T follicular helper cell (primary cell): Measurements from ENCODE around the gene NDUFAF8.

Source experiments
- DNase-seq: peaks from one replicate; pipeline ENCODE4 v3.0.0-alpha.2; 2020; ENCODE audit warnings: low read depth
- total RNA-seq, 2 experiments: gene quantifications; one replicate each; lab custom pipeline; 2026; lab: John Stamatoyannopoulos, UW

NDUFAF8 gene, protein sequence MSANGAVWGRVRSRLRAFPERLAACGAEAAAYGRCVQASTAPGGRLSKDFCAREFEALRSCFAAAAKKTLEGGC
- total RNA-seq = 13.4 to 22.5 reads per million in 2 experiments

DNA sequence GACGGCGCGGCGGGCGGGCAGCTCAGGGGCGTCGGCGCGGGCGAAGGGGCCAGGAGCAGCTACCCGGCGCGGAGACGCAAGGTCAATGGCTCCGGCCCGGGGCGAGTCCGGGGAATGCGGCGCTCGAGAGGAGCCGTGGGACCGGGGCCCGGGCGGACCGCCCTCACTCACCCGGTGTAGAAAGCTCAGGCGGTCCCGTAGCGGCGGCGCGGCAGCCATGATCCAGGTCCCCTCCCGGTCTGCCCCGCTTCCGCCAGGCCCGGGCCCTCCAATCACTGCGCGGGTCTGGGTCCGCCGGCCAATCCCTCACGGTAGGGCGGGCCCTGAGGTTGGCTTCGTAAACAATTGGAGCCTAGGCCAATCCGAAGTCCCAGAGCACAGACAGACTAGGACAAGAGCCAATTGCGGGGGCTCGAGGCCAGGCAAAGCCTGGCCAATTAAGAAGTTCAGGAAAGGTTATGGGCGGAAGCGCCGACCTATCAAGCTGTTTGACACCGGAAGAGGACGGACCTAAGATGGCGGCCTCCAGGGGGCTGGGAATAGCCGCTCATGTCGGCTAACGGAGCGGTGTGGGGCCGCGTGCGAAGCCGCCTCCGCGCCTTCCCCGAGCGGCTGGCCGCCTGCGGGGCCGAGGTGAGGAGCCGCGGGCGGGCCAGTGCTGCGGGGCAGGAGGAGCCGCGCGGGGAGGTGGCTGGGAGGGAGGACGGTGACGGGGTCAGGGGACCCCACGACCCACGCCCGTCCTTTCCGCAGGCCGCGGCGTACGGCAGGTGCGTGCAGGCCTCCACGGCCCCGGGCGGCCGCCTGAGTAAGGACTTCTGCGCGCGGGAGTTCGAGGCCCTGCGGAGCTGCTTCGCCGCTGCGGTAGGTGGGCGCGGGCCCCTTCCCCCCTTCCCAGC is at the start of gene NDUFAF8, which contains the start of gene TEPSIN:
NDUFAF8 (plus strand) TSS at position 504 of the 899 bp plus-strand sequence; CDS start at position 550, 46 bp downstream.
TEPSIN (minus strand) TSS at position 241 of the 899 bp plus-strand sequence; CDS start at position 219, 22 bp downstream.
- peak; percentile 92 for DNase-seq

- no peak for DNase-seq
Observed at GRCh38 chr17:81189670-81190530, 49.2 kb upstream of the NDUFAF8 start.

GRCh38 chr17:81190591-81190990 is 48.5 kb upstream of the NDUFAF8 start:
- DNase-seq = no peak

DNA sequence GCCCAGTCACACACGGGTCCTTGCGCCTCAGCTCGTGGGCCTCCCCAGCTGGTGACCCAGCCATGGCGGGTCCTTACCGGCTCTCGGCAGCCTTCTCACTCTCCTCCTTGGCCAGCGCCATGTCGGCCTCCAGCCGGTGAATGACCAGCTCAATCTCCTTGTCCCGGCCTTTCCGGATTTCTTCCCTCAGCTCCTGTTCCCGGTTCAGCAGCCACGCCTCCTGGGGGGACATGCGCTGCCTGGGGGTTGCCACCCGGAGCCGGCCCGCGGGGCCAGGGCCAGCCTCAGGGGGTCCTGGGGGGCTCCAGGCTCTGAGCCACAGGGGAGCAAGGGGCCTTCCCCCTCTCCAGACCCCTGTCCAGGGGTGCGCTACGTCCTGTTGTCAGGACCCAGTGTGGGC is 48.0 kb upstream of the NDUFAF8 start:
- DNase-seq = no peak

GRCh38 chr17:81191646-81192045 is 47.5 kb upstream of the NDUFAF8 start:
- DNase-seq = no peak

GRCh38 chr17:81192386-81193050 is 46.6 kb upstream of the NDUFAF8 start:
- DNase-seq = no peak

DNA sequence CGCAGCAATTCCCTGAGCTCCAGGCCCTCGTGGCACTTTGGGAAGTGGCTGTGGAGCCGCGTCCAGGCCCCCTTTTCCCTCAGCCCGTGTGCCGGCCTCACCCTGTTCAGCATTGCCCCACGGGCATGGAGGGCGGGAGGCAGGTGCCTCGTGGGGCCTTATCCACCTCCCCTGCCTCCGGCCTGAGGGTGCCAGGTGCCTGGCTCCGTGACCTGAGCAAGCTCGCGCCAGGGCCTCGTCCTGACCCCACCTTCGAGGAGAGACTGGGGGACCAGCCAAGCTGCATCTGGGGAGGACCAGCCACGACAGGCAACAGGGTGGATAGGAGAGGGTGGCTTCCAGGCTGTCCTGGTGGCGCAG is 46.1 kb upstream of the NDUFAF8 start:
- no peak for DNase-seq

DNA sequence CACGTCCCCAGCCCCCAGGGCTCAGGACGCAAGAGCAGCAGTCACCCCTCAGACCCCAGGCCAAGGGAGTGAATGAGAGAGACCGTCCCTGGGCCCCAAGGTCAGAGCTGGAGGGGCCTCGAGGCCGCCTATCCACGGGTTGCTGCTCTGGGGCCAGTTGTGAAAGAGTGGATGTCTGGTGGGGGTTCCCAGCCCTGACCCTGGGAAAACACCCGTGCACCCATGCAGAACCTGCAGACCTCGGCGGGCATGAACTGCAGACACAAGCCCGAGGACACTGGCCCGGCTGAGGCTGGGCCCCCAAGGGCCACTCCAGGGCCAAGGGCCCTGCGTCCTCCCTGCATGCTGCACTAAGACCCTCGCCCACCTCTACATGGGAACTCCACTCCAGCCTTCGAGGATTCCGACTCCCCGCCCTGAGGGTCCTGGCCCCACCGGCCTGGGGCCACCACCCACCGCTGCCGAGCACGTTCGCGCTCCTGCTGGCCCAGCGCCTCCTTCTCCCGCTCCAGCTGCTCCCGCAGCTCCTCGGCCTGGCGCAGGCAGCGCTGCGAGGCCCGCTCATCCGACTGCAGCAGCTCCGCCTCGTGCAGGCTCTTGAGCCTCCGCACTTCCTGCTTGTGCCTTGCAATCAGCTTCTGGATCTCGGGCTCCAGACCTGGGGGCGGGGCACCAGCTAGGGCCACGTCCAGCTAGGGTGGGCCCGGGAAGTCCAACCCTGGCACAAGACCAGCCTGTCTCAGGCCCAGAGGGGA is 45.5 kb upstream of the NDUFAF8 start:
- no peak for DNase-seq

DNA sequence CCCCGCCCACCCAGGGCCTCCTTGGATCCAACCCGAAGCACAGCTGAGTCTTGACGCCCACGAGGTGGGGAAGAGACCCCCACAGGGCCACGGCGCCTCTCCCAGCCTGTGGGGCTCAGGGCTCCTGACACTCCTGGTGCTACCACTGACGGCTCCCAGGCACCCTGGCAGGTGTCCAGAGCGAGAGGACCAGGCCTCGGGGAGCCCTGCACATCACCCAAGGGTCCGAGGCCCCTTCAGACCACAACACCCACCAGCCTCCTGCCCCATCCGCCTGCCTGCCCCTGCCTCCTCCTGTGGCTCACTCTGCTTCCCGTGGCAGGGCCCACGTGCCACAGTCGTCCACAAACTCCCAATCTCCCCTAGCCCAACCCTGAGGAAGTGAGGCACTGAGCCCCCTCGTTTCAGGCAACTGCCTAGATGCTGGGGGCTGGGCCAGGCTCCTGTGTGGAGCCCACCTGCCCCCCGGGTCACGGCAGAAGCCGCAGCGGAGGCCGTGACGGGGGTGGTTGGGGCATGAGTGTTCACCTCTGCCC is 44.8 kb upstream of the NDUFAF8 start:
- no peak for DNase-seq

DNA sequence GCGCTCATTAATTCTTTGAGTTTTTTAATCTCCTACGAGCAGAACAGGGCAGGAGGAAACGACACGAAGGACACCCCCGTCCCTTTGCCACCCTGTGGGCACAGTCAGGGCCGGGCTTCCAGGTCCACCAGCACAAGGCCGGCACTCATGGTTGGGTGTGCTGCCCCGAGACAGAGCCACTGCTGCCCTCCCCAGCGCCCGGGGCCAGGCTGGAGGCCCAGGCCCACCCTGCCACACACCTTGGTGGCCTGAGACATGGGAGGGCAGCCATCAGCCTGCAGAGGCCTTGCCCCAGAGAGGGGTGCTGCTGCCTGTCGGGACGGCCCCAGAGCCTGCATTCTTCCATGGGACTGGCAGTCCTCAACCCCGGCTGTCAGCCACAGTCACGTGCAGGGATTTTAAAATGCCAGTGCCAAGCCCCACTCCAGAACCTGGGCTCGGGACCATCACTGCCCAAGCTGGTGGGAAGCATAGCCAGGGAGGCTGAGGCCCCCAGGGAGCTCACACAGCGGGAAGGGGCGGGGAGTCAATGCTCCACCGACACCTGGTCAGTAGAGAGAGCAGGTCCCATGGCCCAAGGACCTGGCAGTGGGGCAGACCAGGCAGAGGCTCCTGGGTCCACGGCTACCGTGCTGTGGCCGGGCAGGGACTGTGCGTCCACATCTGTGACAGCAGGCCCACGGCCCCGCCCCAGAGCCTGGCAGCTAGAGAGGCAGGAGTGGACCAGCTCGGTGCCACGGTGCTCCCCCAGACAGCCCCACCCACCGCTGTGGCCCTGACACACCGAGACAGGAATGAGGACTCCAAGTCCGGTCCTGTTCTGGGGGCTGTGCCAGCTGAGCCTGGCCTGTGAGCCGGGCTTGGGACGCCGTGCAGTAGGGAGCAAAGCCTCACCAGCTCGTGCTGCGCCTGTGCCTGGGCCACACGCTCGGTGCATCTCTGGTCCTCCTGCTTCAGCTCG is 43.9 kb upstream of the NDUFAF8 start:
- no peak for DNase-seq

GRCh38 chr17:81195941-81196495 is 43.1 kb upstream of the NDUFAF8 start:
- DNase-seq = no peak

- no peak for DNase-seq
Observed at GRCh38 chr17:81196505-81197408, 42.4 kb upstream of the NDUFAF8 start.

DNA sequence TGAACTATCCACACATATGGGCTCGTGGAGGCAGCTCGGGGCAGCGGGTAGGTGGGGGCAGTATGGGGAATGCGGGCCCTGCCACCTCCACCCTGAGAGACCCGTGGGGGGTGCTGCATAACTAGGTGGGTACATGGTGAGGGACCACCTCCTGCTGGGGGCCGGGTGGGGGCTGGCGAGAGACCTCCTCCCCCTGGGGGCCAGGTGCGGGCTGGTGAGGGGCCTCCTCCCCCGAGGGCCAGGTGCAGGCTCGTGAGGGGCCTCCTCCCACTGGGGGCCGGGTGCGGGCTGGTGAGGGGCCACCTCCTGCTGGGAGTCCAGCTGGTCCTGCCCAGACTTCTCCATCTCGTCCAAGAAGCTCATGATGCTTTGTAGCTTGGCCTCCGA is 41.7 kb upstream of the NDUFAF8 start:
- no peak for DNase-seq

DNA sequence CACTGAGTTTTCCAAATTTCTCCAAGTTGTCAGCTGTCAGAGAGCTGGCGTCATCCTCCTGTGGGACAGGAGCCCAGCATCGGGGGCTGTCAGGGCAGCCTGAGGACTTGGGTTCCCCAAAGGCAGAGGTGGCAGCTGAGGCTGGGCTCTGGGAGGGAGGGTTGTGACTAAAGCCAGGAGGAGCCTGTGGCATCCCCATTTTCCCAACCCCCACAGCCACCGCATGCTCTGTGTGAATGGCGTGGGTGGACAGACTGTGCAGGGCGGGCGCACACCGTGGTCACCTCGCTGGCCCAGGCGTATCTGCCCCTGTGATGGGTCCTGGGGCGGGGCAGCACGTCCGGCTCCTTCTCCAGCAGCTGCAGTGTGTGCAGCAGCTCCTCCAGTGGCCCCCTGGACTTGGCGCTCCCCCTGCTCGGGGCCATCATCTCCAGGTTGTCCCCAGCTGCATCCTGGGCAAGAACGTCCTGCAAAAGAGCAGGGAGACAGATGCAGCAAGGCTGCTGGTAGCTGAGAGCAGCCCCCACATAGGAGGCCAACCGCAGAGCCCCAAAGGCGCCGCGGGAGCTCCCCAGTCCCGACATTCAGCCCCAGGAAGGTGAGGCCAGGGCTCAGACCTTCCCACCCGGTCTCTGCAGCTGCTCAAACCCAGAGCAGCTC is 41.2 kb upstream of the NDUFAF8 start:
- no peak for DNase-seq

DNA sequence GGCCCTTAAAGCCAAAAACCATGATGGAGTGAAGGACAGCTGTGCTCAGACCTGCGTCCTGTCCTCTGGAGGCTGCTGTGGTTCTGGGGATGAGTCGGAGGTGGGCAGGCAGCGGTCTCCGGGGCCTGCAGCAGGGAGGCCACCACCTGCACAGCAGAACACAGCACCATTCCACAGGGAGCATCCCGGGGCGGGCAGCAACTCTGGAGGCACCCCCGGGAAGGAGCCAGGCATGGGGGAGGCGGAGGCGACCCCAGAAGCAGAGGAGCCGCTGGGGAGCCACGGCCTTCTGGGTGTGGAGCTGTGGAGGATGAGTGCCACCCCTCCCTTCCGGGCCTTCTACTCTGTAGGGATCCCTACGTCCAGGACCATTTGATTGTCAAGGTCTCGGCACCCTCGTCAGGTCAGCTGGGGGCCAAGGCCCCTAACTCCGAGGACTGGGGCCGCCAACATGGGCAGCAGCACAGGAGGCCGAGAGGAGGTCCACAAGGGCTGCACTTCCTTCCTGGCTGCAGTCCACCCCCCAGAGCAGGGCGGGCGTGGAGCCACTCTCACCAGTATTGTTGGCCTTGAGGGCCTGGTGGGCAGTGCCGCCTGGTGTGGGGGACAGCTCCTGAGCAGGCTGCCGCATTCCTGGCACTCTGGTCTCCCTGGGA is 40.2 kb upstream of the NDUFAF8 start:
- DNase-seq = no peak

DNA sequence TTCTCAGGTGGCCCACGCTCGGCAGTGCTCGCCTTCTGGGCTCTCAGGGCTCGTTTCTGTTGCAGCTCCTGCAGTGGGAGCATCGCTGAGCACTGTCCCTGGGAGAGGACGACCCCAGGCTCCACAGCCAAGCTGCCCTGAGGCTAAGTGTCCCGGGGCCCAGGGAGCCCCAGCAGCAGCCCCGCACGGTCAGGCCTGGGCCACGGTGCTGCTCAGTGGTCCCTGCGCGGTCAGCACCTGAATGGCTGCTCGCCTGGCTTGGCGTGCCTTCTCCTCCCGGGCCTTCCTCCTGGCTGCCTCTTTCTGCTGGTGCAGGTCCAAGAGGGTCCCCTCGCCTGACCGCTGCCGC is 39.7 kb upstream of the NDUFAF8 start:
- no peak for DNase-seq

- DNase-seq = no peak
Observed at GRCh38 chr17:81200201-81200600, 38.9 kb upstream of the NDUFAF8 start.
